ENCODE data around the gene MYO5B.
"Not testable (repeated sequence)": the region's sequence is repeated elsewhere in the genome, so short reads cannot be mapped to it uniquely, and the experiment has no call there.

The MYO5B gene

DNA sequence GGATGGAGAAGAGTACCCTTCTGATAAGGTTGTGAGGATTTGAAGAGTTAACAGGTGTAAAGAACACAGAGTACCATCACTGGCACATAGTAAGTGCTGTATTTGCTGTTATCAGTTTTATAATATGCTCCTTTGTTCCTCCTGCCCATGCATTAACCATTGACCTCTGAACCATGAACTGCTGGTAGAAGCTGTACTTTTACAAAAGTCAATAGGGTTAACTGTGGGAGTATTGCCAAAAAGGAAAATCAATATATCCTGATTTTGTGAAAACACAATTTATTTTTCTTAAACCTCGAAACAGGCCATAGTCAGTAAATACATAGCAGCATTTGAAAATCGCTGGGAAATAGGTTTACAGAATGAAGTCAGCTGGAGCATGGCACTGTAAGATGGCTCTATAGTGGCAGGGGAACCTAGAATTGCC lies 362.7 kb downstream of the MYO5B start:
- DNase-seq (ENCODE audit: low read depth), result no peak

DNA sequence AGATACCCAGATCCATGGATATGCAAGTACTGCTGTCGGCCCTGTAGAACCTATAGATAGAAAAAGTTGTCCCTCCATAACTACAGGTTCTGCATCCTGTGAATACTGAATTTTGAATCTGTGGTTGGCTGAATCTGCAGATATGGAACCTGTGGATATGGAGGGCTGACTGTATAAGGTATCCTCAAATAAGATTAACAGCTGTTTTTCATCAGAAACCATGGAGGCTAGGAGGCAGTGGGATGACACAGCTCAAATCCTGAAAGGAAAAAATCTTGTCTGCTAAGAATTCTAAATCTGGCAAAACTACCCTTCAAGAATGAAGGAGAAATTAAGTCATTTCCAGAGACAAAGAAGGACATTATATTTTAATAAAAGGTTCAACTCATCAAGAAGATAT lies 367.0 kb downstream of the MYO5B start:
- no peak for DNase-seq (ENCODE audit: low read depth)

DNA sequence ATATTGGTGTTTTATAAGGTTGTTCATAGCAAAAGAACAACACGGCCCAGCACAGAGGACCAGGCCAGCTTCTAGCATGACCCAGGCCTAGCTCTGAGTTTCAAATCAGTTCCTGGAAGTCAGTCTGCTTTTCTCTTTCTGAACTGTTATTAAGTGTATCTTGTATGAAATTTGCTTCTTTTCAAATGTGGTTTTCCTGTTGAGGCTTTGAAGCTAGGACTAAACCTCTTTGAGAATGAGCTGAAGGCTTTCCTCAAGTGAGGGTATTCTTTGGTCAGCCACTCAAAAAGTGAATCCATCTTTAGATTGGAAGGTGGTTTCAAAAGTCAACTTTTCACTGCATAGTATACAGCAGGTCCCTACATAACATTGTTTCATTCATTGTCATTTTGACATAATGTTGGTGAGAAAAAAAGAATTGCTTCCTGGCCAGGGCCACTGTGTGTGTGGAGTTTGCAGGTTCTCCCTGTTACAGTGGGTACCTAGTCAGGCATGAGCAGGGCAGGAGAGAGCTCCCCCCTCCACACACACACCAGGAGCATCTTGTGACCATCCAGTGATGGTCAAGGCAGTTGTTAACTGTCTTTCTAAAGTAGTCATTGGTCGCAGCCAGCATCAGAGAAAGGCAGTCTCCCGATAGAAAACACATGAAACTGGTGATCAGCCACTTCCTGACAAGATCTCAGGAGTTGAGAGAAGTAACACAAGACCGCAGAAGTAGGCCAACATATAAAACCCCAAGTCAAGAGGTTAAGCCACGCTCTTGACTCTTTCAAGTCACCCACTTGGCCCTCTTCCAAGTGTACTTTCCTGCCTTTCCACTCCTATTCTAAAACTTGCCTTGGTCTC lies 374.9 kb downstream of the MYO5B start:
- no peak for DNase-seq (ENCODE audit: low read depth)

DNA sequence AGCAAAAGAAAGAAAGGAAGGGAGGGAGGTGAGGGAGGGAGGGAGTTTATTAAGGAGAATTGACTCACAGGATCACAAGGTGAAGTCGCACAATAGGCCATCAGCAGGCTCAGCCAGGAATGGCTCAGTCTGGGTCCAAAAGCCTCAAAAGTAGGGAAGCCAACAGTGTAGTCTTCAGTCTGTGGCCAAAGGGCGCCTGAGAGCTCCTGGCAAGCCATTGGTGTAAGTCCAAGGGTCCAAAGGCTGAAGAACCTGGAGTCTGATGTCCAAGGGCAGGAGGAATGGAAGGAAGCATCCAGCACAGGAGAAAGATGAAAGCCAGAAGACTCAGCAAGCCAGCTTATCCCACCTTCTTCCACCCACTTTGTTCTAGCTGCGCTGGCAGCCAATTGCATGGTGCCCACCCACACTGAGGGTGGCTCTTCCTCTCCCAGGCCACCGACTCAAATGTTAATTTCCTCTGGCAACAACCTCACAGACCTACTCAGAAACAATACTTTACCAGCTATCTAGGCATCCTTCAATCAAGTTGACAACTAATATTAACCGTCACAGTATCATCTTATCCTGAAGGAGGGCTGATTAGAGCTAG lies 375.8 kb downstream of the MYO5B start:
- DNase-seq (ENCODE audit: low read depth), result no peak

DNA sequence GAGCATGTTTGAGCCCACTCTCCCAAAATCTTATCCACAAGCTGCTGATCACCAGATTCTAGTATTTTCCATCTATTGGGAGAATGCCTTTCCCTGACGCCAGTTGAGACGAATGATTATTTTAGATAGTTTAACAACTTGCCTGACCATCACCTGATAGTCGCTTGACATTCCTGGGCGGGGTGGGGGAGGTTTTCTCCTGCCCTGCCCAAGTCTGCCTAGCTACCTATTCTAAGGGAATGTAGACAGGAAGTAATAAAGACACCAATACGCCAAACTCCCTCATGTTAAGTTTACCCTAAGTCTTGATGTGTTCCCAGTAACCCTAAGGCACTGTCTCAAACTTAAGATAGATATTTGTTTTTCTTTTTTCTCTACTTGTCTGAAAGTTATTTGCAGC lies 377.0 kb downstream of the MYO5B start:
- no peak for DNase-seq (ENCODE audit: low read depth)

DNA sequence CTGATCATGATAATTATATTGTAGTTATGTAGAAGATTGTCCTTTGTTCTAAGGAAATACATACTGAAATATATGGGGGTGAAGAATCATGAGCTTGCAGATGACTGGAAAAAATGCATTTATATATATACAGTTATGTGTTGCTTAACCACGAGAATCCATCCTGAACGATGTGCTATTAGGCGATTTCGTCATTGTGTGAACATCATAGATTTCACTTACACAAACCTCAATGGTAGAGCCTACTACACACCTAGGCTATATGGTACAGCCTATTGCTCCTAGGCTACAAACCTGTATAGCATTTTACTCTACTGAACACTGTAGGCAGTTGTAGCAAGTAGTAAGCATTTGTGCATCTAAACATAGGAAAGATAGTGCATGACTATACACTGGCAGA lies 379.0 kb downstream of the MYO5B start:
- no peak for DNase-seq (ENCODE audit: low read depth)

DNA sequence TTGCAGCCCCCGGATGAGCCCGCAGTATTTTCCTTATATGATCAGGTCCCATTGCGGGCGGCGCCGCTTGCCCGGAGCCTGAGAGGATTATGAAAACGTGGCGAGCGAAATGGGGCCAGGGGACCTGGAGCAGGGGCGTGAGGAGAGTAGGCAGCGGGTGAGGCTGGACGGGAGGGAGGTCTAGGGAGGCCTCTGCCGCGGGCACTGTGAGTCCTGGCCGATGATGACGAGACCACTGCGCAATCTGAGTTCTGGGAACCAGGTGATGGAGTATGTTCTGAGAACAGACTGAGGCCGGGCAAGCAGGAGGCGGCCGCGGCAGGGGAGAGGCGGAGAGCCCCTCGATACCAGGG lies 380.8 kb downstream of the MYO5B start:
- peak; percentile 27 for DNase-seq (ENCODE audit: low read depth)

DNA sequence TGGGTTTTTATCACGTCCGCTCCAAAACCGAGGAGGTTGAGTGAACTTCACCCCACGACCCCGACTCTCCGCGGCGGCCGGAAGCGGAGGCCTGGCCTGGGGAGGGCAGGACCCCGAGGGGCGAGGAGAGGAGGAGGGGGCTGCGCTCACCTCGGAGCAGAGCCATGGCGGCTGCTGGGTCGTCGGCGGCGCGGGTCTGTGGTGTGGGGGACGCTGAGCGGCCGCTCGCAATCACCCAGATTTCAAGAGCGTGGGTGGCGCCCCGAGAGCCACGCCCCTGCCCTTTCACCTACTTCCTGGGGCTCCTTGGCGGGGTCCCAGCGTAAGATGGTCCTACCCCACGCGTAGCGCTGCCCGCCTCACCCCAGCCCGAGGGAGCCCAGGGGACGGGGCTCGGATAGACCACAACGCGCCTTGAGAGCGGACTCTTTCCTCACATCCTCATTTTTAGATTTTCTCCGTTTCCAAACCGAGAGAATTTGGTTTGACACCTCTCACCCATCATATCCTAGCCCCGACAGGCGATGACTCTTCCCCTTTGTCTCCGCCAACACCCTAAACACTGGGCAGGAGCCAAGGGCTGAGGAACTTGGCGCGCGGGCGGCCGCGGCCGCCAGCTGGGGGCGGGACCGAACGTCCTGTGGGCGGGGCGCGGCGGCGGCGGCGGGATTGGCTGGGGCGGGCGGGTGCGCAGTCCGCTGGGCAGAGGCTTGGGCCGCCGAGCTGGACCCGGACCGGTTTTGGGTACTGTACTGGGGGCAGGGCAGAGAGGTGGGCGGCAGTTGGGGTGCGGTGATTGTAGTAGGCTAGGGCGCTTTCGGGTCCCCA lies 381.4 kb downstream of the MYO5B start, which contains the start of gene ACAA2:
ACAA2 (minus strand) TSS at position 215 of the 828 bp plus-strand sequence; CDS start at position 166, 49 bp downstream.
- peak; percentile 64 for DNase-seq (ENCODE audit: low read depth)

DNA sequence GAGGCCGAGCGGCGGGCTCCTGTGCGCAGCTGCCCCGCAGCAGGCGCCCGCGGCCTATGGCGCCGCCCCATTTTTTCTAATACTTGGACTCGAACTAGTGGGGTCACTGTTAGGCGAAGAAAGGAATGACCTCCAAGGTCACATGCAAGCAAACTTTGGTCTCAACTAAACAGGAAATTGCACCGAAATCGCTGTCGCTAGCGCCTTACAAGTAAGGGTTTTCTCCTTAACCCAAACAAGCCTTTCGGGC lies 382.0 kb downstream of the MYO5B start:
- no peak for DNase-seq (ENCODE audit: low read depth)

DNA sequence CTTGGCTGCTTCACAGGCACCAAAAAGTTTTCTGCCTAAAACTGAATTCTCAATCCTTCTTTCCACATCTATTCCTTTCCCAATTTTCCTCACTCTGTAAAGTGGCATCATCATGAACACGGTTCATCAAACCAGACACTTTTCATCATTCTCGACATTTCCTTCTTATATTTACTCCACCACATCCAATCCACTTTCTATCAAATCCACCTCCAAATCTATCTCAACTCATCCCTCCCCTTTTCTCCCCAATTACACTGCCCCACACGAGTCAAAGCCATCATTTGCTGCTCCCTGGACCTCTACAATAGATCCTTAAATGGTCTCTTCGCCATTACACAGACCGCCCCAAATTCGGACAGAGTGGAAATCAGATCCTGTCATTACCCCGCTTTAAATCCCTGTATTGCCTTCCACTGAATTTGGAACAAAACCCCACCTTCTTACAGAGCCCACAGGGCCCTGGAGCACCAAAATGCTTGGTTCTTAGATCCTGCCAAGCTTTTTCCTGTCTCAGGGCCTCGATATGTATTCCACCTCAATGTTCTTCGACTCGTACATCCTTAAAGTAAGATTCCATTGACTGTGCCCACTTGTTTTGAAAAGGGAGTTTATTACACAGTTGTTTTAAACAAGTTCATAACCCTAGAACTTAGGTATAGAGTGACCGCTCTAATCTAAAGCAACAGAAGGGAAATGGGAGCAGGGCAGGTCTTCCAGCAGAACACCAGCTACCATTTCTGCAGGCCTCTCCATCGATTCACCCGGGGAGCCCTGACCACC lies 382.5 kb downstream of the MYO5B start:
- DNase-seq (ENCODE audit: low read depth), result no peak

DNA sequence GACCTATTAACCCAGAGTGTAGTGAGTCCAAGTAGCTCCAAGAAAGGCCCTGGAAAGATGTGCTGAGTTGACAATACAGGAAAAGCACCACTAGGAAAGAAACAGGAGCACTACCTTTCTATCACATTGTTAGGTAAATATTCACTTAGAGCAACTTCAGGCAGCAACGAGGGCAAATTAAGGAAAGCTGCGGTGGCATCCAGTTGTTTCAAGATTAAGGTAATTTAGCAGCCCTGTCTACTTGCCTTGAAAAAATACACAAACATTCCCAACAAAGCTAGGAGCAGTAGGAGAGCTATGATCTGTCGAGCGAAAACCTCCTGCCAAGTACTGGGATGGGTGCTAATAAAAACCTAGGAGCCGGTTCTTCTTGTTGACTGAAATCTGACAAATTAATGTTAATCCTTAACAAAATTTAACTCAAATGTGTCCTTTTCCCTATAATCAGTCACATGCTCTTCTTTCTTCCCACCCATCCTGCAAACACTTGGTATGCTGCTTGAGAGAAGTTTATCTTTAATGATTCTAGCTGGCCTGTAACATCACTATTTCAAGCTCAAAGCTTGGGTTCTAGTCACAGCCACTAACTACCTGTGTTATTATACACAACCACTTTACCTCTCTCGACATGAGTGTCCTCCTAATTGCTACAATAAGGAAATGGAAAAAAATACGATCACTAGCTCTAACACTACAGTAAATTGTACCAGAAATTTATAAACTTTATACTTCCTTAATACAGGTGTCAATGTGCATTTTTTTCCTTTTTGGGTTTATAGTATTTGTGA lies 383.6 kb downstream of the MYO5B start:
- DNase-seq (ENCODE audit: low read depth), result no peak

DNA sequence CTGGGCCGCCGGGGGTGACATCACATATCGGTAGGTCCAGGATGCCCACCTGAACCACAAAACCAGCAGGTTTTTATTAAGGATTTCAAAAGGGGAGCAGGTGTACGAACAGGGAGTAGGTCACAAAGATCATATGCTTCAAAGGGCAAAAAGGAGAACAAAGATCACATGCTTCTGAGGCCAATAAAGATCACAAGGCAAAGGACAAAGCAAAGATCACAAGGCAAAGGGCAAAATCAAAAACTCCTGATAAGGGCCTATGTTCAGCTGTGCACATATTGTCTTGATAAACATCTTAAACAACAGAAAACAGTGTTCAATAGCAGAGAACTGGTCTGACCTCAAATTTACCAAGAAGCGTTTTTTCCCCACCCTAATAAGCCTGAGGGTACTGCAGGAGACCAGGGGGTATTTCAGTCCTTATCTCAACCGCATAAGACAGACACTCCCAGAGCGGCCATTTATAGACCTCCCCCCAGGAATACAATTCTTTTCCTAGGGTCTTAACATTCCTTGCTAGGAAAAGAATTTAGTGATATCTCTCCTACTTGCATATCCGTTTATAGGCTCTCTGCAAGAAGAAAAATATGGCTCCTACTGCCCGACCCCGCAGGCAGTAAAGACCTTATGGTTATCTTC lies 386.3 kb downstream of the MYO5B start:
- not testable (repeated sequence) for DNase-seq (ENCODE audit: low read depth)

DNA sequence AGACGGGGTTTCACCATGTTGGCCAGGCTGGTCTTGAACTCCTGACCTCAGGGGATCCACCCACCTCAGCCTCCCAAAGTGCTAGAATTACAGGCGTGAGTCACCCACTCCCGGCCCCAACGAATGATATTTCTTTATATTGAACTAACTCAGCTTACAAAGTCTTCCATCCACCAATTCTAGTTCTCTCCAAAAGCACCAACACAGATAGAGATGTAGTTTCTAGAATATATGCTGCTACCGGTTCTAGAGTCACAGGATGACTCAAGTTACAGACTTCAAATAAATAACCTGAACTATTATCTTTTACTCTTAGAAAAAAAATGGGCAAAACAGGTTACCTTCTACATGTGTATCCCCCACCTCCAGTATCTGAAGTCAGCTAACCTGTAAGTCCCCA lies 390.9 kb downstream of the MYO5B start:
- DNase-seq (ENCODE audit: low read depth), result no peak

DNA sequence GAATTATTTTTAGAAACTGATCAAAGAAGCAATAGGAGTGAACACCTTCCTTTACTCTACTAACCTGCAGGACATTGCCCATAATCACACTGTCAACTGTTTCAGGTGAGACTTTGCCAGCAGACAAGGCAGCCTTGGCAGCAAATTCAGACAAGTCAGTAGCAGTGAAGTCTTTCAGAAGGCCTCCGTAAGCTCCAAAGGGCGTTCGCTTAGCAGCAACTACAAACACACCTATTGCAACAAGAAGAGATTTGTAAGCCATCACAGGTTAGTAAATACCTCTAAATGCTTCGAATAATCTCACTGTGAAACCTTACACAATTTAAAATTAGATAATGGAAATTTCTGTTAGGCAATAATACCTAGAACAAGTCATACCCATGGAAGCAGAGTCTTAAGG lies 392.3 kb downstream of the MYO5B start:
- DNase-seq (ENCODE audit: low read depth), result no peak

DNA sequence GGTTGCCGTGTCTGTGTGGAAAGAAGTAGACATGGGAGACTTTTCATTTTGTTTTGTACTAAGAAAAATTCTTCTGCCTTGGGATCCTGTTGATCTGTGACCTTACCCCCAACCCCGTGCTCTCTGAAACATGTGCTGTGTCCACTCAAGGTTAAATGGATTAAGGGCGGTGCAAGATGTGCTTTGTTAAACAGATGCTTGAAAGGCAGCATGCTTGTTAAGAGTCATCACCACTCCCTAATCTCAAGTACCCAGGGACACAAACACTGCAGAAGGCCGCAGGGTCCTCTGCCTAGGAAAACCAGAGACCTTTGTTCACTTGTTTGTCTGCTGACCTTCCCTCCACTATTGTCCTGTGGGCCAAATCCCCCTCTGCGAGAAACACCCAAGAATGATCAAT lies 394.5 kb downstream of the MYO5B start:
- DNase-seq (ENCODE audit: low read depth), result not testable (repeated sequence)

DNA sequence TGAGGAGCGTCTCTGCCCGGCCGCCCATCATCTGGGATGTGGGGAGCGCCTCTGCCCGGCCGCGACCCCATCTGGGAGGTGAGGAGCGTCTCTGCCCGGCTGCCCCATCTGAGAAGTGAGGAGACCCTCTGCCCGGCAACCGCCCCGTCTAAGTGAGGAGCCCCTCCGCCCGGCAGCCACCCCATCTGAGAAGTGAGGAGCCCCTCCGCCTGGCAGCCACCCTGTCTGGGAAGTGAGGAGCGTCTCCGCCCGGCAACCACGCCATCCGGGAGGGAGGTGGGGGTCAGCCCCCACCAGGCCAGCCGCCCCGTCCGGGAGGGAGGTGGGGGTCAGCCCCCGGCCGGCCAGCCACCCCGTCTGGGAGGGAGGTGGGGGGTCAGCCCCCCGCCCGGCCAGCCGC lies 395.1 kb downstream of the MYO5B start:
- not testable (repeated sequence) for DNase-seq (ENCODE audit: low read depth)

DNA sequence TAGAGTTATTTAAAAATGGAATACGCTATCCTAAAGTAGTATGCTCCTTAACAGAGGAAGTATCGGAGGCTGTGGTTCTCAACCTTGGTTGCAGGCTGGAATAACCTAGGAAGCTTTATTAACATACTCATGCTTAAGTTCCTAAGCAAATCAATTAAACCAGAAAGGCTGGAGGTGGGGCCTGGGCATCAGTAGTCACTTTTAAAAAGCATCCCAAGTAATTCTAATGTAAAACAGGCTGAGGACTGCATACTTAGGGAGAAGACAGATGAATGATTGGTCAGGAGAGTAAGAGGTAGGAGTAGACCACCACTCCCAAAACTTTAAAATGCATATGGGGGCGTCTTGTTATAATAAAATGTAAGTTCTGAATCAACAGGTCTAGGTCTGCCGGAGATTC lies 396.9 kb downstream of the MYO5B start:
- no peak for DNase-seq (ENCODE audit: low read depth)

DNA sequence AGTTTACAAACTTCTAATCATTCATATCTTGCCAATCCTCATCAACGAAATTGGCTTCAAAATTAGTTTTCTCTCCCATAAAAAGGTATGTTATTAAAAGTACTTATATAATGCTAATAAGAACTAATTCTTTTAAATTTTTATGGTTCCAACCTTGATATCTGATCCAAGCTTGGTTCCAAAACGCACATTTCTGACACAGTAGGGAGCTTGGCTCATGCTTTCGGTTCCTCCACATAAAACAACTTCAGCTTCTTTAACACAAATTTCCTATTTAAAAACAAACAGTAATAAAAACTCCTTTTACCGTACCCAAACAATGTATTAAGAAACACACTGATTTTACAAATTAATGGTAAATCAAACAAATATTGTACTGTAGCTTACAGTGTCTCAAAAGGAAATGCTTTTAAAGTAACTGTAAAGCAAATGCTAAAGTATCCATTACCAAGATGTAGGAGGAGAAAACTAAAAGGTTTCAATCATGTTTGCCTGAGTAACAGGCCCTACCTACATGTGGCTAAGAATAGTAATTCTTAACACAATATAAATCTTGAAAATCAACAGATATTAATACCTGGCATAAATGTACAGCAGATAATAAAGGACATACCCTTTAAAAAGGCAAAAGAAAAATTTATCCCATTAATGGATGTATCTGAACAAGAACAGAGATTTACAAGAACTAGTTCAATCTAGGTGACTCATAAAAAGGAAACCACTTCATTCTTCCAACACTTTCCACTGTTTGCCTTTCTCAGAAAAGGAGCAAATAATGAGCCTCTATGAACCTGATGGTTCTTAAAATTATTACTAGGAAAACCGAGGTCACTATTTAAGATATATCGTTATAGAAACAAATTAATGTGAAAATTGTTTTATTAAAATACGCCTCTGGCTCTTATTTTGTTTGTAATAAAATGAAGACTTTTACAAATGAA lies 399.1 kb downstream of the MYO5B start:
- no peak for DNase-seq (ENCODE audit: low read depth)

DNA sequence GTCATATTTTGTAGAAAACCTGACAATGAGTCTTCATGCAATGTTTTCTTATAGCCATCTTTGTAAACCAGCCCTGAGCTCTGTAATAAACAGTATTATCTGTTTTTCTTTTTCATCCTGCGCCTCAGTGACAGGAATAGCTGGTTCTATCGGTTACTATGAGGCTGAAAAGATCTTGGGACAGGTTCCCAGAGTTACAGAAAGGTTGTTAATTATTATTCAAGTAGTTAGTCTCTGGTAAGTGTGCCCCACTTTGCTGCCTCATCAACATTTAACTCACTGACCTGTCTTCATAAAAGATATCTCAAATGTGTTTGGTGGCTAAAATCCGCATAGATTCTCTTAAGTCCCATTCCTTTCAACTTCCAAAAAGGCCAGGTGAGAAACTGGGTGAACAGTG lies 400.2 kb downstream of the MYO5B start:
- DNase-seq (ENCODE audit: low read depth), result no peak

Data from stimulated activated CD8-positive, alpha-beta memory T cell treated with anti-CD3 and anti-CD28 coated beads, Interleukin-15, amount 100 ng/mL, for 1 hour (primary cell).